GM13977 (cell line): ENCODE measurements around the gene PAIP1.
"Not testable (repeated sequence)": the region's sequence is repeated elsewhere in the genome, so short reads cannot be mapped to it uniquely, and the experiment has no call there.

Source experiments
- DNase-seq: peaks from one replicate; pipeline ENCODE4 v3.0.0; 2012; ENCODE audit warnings: low spot score
- in situ Hi-C: fragments of 300-500 bp; cut with MboI; formaldehyde crosslinking; loops from one replicate; pipeline ENCODE4 v1.12.0; 2022; ENCODE audit warnings: low sequenced_read_pairs, low pct_unique_long_range_greater_than_20kb, mixed read lengths, inconsistent platforms; ENCODE audit not compliant: unreplicated experiment
- TF ChIP-seq, protein P1 (sequence below): IDR thresholded peaks from 2 replicates; pipeline ENCODE4 v1.5.1; 2012; ENCODE audit warnings: mild to moderate bottlenecking, control low read depth; ENCODE audit not compliant: insufficient read depth; ENCODE audit errors: extremely low read depth, missing control alignments

Gene PAIP1

GRCh38 chr5:43601454-43602260 is 44.8 kb upstream of the PAIP1 start:
- in situ Hi-C loops: no loop called here
- TF ChIP-seq, protein P1, sequence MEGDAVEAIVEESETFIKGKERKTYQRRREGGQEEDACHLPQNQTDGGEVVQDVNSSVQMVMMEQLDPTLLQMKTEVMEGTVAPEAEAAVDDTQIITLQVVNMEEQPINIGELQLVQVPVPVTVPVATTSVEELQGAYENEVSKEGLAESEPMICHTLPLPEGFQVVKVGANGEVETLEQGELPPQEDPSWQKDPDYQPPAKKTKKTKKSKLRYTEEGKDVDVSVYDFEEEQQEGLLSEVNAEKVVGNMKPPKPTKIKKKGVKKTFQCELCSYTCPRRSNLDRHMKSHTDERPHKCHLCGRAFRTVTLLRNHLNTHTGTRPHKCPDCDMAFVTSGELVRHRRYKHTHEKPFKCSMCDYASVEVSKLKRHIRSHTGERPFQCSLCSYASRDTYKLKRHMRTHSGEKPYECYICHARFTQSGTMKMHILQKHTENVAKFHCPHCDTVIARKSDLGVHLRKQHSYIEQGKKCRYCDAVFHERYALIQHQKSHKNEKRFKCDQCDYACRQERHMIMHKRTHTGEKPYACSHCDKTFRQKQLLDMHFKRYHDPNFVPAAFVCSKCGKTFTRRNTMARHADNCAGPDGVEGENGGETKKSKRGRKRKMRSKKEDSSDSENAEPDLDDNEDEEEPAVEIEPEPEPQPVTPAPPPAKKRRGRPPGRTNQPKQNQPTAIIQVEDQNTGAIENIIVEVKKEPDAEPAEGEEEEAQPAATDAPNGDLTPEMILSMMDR: no peak
- peak; percentile 67 for DNase-seq

DNA sequence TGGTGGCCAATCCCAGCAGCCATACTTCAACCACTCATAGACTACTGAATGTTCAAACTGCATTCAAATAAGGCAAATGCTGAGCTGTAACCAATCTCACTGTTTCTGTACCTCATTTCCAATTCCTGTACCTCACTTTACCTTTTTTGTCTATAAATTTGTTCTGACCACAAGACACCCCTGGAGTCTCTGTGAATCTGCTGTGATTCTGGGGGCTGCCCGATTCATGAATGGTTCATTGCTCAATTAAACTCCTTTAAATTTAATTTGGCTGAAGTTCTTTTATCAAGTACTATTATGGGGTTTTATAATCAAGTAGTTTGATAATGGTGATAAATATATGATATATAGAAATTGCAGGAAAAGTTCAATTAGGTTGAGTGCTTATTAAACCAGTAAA is 42.0 kb upstream of the PAIP1 start:
- DNase-seq, in situ Hi-C loops: not testable (repeated sequence)

DNA sequence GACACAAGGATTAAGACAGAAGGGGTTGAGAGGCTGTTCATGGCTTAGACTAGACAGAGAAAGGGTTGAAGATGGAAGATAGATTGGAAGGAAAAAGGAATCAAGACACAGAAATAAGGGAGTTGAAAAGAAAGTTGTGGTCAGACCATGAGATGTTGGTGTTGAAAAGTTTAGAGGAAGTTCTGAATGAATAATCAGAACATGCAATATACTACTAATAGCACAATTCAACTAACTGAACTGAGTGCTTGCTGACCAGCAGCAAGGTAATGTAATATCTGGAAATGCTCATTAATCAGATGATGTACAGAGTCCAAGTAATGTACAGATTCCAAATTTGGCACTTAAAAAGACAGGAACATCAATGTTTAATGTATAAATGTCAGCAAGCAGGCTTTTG is 35.5 kb upstream of the PAIP1 start:
- no peak for DNase-seq
- in situ Hi-C loops: no loop called here

DNA sequence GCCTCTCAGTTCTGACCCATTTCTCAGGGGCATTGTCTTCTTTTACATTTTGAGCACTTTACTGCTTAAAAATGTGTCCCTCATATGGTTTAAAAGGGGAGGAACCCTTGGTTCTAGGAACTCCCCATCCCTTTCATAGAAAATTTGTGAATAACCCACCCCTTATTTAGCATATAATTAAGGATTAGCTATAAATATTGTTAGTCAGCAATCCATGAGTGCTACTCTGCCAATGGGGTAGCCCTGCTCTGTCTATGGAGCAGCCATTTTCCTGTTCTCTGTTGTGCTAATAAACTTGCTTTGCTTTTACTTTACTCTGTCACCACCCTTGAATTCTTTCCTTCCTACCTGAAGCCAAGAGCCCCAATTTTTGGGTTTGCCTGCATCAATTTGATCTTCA is 33.8 kb upstream of the PAIP1 start:
- no peak for DNase-seq
- TF ChIP-seq, protein P1: no peak
- in situ Hi-C loops: no loop called here

More for the DNA sequence above, 35.5 kb upstream of the PAIP1 start:
- TF ChIP-seq, protein P1: no peak

- in situ Hi-C loops: no loop called here
- no peak for DNase-seq
- TF ChIP-seq, protein P1: no peak
These were observed 32.4 kb upstream of the PAIP1 start for GRCh38 chr5:43589310-43589709.

- in situ Hi-C loops: no loop called here
- DNase-seq: no peak
- TF ChIP-seq, protein P1: no peak
These were observed 32.0 kb upstream of the PAIP1 start for GRCh38 chr5:43588842-43589241.

- TF ChIP-seq, protein P1: no peak
- in situ Hi-C loops: no loop called here
- no peak for DNase-seq
These were observed 27.4 kb upstream of the PAIP1 start for GRCh38 chr5:43584166-43584699.
